Measurements from ENCODE around the gene NOTO.

NOTO gene

GRCh38 chr2:73205611-73206010 is 3.2 kb downstream of the NOTO start:
- H3K4me3 ChIP-seq (ENCODE audit: low read depth, low read length), result no peak overlapping the region
- TF ChIP-seq, protein P1, sequence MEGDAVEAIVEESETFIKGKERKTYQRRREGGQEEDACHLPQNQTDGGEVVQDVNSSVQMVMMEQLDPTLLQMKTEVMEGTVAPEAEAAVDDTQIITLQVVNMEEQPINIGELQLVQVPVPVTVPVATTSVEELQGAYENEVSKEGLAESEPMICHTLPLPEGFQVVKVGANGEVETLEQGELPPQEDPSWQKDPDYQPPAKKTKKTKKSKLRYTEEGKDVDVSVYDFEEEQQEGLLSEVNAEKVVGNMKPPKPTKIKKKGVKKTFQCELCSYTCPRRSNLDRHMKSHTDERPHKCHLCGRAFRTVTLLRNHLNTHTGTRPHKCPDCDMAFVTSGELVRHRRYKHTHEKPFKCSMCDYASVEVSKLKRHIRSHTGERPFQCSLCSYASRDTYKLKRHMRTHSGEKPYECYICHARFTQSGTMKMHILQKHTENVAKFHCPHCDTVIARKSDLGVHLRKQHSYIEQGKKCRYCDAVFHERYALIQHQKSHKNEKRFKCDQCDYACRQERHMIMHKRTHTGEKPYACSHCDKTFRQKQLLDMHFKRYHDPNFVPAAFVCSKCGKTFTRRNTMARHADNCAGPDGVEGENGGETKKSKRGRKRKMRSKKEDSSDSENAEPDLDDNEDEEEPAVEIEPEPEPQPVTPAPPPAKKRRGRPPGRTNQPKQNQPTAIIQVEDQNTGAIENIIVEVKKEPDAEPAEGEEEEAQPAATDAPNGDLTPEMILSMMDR (IDR thresholded peaks at IDR 0.05; ENCODE audit: borderline replicate concordance, insufficient read depth, low read depth, low read length), result no peak

GRCh38 chr2:73208258-73208657 is 5.9 kb downstream of the NOTO start:
- no peak overlapping the region for H3K4me3 ChIP-seq (ENCODE audit: low read depth, low read length)
- TF ChIP-seq, protein P1 (IDR thresholded peaks at IDR 0.05; ENCODE audit: borderline replicate concordance, insufficient read depth, low read depth, low read length), result no peak

DNA sequence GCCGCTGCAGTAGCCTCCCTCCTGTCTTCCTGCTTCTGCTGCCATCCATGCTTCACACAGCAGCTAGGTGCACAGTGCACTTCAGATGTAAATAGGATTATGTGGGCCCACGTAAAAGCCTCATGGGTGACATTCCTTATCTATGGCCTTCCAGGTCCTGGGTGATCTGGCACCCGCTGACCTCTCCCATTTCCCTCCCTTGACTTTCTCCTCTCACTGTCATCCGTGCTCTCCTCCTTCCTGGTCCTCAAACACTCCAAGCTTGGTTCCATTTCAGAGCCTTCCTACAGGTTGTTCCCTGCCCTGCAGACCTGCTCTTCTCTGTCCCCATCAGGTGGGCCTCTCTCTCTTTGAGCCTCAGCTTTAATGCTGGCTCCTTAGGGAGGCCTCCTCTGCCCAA is 7.6 kb downstream of the NOTO start:
- TF ChIP-seq, protein P1 (IDR thresholded peaks at IDR 0.05; ENCODE audit: borderline replicate concordance, insufficient read depth, low read depth, low read length), result no peak
- H3K4me3 ChIP-seq (ENCODE audit: low read depth, low read length), result no peak overlapping the region

GRCh38 chr2:73210696-73211095 is 8.3 kb downstream of the NOTO start:
- no peak overlapping the region for H3K4me3 ChIP-seq (ENCODE audit: low read depth, low read length)
- TF ChIP-seq, protein P1 (IDR thresholded peaks at IDR 0.05; ENCODE audit: borderline replicate concordance, insufficient read depth, low read depth, low read length), result no peak

DNA sequence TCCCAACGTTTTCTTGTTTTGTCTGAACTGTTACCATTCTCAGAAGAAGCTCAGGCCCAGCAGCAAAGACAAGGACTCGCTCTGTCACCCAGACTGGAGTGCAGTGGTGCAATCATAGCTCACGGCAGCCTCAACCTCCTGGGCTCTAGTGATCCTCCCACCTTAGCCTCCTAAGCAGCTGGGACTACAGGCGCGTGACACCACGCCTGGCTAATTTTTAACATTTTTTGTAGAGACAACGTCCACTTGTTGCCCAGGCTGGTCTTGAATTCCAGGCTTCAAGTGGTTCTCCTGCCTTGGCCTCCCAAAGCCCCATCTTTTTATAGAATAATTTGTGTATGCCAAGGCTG is 9.7 kb downstream of the NOTO start:
- TF ChIP-seq, protein P1 (IDR thresholded peaks at IDR 0.05; ENCODE audit: borderline replicate concordance, insufficient read depth, low read depth, low read length), result no peak
- H3K4me3 ChIP-seq (ENCODE audit: low read depth, low read length), result no peak overlapping the region

DNA sequence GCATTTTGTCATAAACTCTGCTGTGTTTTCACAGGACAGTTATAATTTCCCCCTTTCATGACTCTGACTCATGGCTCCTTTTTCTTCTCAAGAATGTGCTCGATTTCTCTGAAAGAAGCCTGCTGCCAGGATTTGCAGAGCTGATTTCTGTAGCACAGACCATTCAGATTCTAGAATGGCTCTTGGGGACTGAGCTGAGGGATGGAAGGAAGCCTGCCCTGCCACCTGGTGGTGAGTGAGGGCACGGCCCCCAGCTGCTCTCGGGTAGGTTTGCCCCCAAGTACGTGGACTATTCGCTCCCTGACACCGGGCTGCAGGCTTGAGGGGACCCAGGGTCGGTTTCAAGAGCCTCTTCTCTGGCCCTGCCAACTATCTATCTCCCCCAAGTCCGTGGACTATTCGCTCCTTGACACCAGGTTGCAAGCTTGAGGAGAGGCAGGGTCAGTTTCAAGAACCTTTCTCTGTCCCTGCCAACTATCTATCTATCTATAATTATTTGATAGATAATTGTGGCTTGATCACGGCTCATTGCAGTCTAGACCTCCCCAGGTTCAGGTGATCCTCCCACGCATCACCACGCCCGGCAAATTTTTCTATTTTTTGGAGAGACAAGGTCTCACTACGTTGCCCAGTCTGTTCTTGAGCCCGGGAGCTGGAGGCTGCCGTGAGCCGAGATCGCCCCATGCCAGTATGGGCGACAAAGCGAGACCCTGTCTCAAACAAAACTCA is 10.2 kb downstream of the NOTO start:
- H3K4me3 ChIP-seq (ENCODE audit: low read depth, low read length), result no peak overlapping the region

More for the DNA sequence above, 10.2 kb downstream of the NOTO start:
- TF ChIP-seq, protein P1 (IDR thresholded peaks at IDR 0.05; ENCODE audit: borderline replicate concordance, insufficient read depth, low read depth, low read length), result peak; percentile 99

Measured in GM12875 (cell line).